Heart left ventricle (tissue), 16 donors: ENCODE data around the gene BLMH. TPM values are rescaled to one million over a fixed set of nuclear protein-coding genes. Genes with fewer than 3 reads are reported as not detected.
"Not testable (repeated sequence)": the region's sequence is repeated elsewhere in the genome, so short reads cannot be mapped to it uniquely, and the experiment has no call there.

Experiments used
- ATAC-seq, 4 donors: fragments of 200-7000 bp; cut with Tn5 transposase; one replicate each; pipeline ENCODE4 v1.9.1; 2020 to 2022; ENCODE audit warnings: moderate library complexity in 4 of 4, mild to moderate bottlenecking in 3 of 4, moderate number of reproducible peaks in 1 of 4
- DNase-seq, 5 donors: peaks; one replicate each; pipeline ENCODE4 v3.0.0-alpha.2; 2020
- H3K27ac ChIP-seq, 12 donors: fragments of 200-600 bp; sonication (generic) in 4 of 12; one replicate each; pipeline versions ENCODE4 v1.5.0 to v1.8.0; 2016 to 2022; ENCODE audit warnings: mild to moderate bottlenecking in 2 of 12
- H3K27me3 ChIP-seq, 9 donors: fragments of 200-600 bp; sonication (generic) in 2 of 9; one replicate each; pipeline versions ENCODE4 v1.5.1 to v1.8.0; 2016 to 2022; ENCODE audit warnings: mild to moderate bottlenecking in 3 of 9
- H3K36me3 ChIP-seq, 9 donors: fragments of 200-600 bp; sonication (generic) in 2 of 9; one replicate each; pipeline versions ENCODE4 v1.5.0 to v1.8.0; 2018 to 2022; ENCODE audit warnings: mild to moderate bottlenecking in 2 of 9
- H3K4me1 ChIP-seq, 12 donors: fragments of 200-600 bp; sonication (generic) in 4 of 12; one replicate each; pipeline versions ENCODE4 v1.5.0 to v1.8.0; 2016 to 2022; ENCODE audit warnings: mild to moderate bottlenecking in 3 of 12
- H3K4me3 ChIP-seq, 12 donors: fragments of 200-600 bp; sonication (generic) in 4 of 12; one replicate each; pipeline versions ENCODE4 v1.5.0 to v1.8.0; 2017 to 2022; ENCODE audit warnings: mild to moderate bottlenecking in 9 of 12, moderate library complexity in 4 of 12
- H3K9me3 ChIP-seq, 12 donors: fragments of 200-600 bp; sonication (generic) in 4 of 12; one replicate each; pipeline versions ENCODE4 v1.5.0 to v1.8.0; 2016 to 2022; ENCODE audit warnings: mild to moderate bottlenecking in 1 of 12
- POLR2A ChIP-seq, 2 donors: fragments of 450-650 bp; IDR thresholded peaks; one replicate each; pipeline ENCODE4 v1.6.1; 2017; ENCODE audit warnings: antibody characterized with exemption in 2 of 2, mild to moderate bottlenecking in 2 of 2, moderate library complexity in 2 of 2
- WGBS, 4 donors: extraction: QIAGEN DNeasy Blood & Tissue Kit in 2 of 4; methylation state at CpG; one replicate each; pipeline versions ENCODE4 v1.1.5 to v1.1.7; 2013 to 2018; 5-methylcytosine and 5-hydroxymethylcytosine counted together
- intact Hi-C, 10 donors: fragments of 100-400 bp; cut with DNase I; formaldehyde crosslinking; loops; one replicate each; pipeline versions ENCODE4 v1.11.1 to v1.14.2; 2022
- polyA plus RNA-seq, 2 donors: library from polyadenylated mRNA; stranded (reverse); fragments of 200-250 nt; gene quantifications; one replicate each; pipeline ENCODE4 v1.2.3, GENCODE V29; 2013
- total RNA-seq, 9 donors: library from RNA; depleted of rRNA in 2 of 9; stranded (reverse); fragments of >200 nt in 2 of 9; fragmentation: NEBNext Ultra II Directional in 3 of 9; extraction: Animal tissue kit (Norgen Biotek cat#: 25700) in 3 of 9; gene quantifications; one replicate each; pipeline versions ENCODE4 v1.1.0 to v1.2.4, GENCODE V29; 2016 to 2023
- TF ChIP-seq, protein P1 (sequence below), 12 donors: fragments of 200-600 bp; sonication (generic) in 4 of 12; IDR thresholded peaks; one replicate each; pipeline versions ENCODE4 v1.5.0 to v1.8.0; 2018 to 2022; ENCODE audit warnings: antibody characterized with exemption in 12 of 12, mild to moderate bottlenecking in 5 of 12
- donor health status: ischemic (EF 13 %, LVEDD 7.1; RV severe dilation, severe dysfunction).
- donor health status: healthy with polysubstance abuse.
- donor health status: DM: no; HTN: yes; CAD: no.
- donor health status: DM: no; HTN: no; CAD: no.
- donor health status: ischemic (EF 25% LVEDD 6.9; RV normal size, moderate dysfunction).
- donor health status: ischemic (EF 25% LVEDD 5.7; RV mildly dilated, moderate dysfunction).
- donor health status: healthy.
- donor health status: DM: yes; HTN: yes; CAD: no.
- donor health status: ischemic (EF 35%, LVEDD 5.7; RV mildly dilated, moderate dysfunction).
- donor health status: nonischemic (EF 11% LVEDD 7.7; RV severe dilation, severe dysfunction).
- donor health status: DM: yes; HTN: yes; CAD: no.
- donor health status: PGD.
- donor health status: ischemic (EF 29% LVEDD 5.4; RV normal size, mild dysfunction).
- donor health status: nonischemic (EF 23%, LVEDD 6.1; RV moderate dilation, normal function).

The BLMH gene
- total and polyA plus RNA-seq, 11 donors = 5.3 to 26.2 (median 15.4) TPM

DNA sequence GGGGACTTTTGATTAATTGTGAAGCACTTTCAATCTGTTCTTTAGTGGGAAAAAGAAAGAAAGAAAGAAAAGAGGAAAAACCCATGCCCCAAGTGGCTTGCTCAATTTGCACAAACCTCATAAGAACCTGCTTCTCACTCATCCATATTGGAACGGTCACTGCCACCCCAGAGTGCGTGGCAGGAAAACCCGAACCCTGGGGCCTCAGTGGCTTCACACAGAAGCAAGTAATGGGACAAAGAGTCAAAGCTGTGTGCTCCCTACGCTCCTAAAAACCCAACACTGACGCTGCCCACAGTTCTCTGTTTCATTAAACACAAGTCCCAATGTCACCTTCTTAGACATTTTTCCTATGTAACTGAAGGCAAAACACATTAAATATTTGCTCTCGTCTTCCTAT lies 57.4 kb downstream of the BLMH start:
- no peaks in the 10 kb centered on the region for H3K9me3 ChIP-seq
- 83 to 92% (median 88%) methylated on average over 6 of the region's 6 CpGs for WGBS, 4 donors
- DNase-seq = no peak
- H3K27me3 ChIP-seq = peaks cover 0 to 49% (median 22%) of the 10 kb centered on the region in 9 donors
- no peak overlapping the region for H3K27ac ChIP-seq
- ATAC-seq = no peak
- no peak overlapping the region for H3K4me3 ChIP-seq
- TF ChIP-seq, protein P1, sequence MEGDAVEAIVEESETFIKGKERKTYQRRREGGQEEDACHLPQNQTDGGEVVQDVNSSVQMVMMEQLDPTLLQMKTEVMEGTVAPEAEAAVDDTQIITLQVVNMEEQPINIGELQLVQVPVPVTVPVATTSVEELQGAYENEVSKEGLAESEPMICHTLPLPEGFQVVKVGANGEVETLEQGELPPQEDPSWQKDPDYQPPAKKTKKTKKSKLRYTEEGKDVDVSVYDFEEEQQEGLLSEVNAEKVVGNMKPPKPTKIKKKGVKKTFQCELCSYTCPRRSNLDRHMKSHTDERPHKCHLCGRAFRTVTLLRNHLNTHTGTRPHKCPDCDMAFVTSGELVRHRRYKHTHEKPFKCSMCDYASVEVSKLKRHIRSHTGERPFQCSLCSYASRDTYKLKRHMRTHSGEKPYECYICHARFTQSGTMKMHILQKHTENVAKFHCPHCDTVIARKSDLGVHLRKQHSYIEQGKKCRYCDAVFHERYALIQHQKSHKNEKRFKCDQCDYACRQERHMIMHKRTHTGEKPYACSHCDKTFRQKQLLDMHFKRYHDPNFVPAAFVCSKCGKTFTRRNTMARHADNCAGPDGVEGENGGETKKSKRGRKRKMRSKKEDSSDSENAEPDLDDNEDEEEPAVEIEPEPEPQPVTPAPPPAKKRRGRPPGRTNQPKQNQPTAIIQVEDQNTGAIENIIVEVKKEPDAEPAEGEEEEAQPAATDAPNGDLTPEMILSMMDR (IDR thresholded peaks at IDR 0.05) = no peak
- TF ChIP-seq POLR2A (IDR thresholded peaks at IDR 0.05) = no peak
- no peaks in the 10 kb centered on the region for H3K36me3 ChIP-seq
- intact Hi-C loops = no loop called here
- H3K4me1 ChIP-seq = peaks cover 0 to 29% (median 15%) of the 10 kb centered on the region in 12 donors

DNA sequence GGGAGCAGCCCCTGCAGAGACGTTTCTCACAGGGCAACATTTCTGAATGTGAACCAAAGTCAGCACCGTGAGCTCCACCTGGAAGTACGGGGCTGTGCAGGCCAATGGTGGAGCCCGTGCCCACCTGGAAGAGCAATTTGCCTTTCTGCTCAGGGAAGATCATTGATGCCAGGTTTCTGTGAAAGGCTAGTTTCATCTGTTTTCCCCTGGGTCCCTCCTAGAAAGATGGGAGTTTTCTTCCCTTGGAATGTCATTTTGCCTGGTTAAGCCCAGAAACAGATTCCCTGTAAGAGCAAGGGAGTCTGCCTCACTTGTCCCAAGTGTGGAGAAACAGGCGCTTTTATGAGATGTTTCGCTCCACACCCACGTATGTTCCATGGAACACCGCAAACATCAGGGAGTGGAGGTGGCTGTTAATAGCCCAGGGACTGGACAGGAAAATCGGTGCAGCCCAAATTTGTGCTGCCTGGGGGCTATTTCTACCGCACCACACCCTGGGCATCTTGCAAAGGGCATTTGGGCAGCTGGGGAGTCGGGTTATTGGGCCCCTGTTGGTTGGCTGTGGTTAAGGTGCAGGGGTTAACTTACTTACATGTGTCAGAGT lies 58.8 kb downstream of the BLMH start:
- no peak for DNase-seq
- Histone ChIP-seq H3K27me3 (peaks cover 0 to 39% (median 15%) of the 10 kb centered on the region in 9 donors), H3K36me3 (no peaks in the 10 kb centered on the region), H3K4me3 (no peak overlapping the region), H3K27ac (no peak overlapping the region), H3K9me3 (no peaks in the 10 kb centered on the region), H3K4me1 (peaks cover 0 to 29% (median 14%) of the 10 kb centered on the region in 12 donors)
- TF ChIP-seq, protein P1 (IDR thresholded peaks at IDR 0.05) = no peak
- no peak for TF ChIP-seq POLR2A (IDR thresholded peaks at IDR 0.05)
- WGBS, 4 donors = 80 to 84% (median 83%) methylated on average over 11 of the region's 11 CpGs
- intact Hi-C loops = no loop called here
- no peak for ATAC-seq

DNA sequence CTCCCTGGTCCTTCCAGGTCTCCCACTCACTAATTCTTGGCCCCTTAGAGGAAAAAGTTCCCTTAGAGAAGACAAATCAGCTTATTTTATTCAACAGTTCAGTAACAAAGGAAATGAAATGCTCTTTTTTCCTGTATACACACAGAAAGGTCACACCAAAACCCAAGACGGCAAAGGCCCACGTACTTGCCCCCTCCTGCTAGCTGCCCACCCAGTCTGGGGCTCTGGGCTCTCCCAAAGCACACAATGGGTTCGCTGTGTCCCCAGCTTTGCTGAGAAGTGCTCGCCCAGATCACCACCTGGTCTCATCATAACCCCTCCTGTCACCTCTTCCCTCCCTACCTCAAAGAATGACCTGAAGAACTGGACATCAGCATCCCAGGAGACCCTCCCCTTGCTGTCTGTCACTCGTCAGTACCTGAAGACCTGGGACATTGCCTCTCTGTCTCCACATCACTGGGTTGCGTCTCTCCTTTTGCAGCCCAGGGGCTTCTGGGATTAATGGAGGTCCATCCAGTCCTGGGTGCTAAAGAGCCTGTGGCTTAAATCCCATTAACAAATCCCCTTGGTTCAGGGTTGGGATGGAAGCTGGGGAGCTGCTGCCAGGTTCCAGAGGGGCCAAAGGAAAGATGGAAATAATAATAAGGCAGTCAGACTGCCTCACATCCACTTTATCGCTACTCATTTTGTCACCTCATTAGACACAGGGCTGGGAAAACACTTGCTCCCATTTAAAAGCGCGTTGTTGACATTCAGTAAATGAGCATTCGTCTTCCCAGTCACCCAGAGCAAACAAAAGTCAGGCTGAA lies 59.5 kb downstream of the BLMH start:
- ATAC-seq = no peak
- WGBS, 4 donors = 82 to 86% (median 83%) methylated on average over 10 of the region's 10 CpGs
- no peak overlapping the region for H3K4me3 ChIP-seq
- TF ChIP-seq, protein P1 (IDR thresholded peaks at IDR 0.05) = no peak
- no peak for TF ChIP-seq POLR2A (IDR thresholded peaks at IDR 0.05)
- H3K9me3 ChIP-seq = no peaks in the 10 kb centered on the region
- H3K4me1 ChIP-seq = peaks cover 0 to 23% (median 12%) of the 10 kb centered on the region in 12 donors
- H3K27me3 ChIP-seq = peaks cover 0 to 32% (median 13%) of the 10 kb centered on the region in 9 donors
- no peaks in the 10 kb centered on the region for H3K36me3 ChIP-seq
- no peak for DNase-seq
- intact Hi-C loops = no loop called here
- H3K27ac ChIP-seq = no peak overlapping the region

DNA sequence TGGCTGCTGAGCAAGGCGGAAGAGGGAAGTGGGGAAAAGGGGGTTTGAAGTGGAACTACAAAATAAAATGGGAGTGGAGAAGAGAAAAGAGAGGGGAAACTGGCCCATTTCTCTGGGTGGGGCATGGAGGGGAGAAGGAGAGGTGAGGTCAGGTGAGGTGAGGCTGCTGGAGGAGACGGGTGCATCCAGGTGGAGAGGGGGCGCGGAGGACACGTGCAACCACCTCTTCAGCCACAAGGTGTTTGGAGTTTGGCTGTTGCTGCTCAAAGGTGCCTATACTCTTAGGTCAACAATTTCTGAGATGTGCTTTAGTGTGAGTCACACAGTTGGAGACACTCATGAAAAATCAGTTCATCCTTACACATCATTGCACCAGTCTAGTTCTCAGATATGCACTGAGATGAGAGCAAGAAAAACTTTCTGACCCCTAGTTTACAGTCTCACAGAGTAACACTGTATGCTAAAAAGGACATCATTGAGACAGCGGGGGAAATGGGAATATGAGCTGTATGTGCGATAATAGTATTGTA lies 61.1 kb downstream of the BLMH start:
- Histone ChIP-seq H3K36me3 (no peaks in the 10 kb centered on the region), H3K9me3 (no peaks in the 10 kb centered on the region), H3K27me3 (peaks cover 0 to 22% (median 5%) of the 10 kb centered on the region in 9 donors), H3K27ac (peak overlapping the region in 1 of 12 donors; percentile 24), H3K4me3 (no peak overlapping the region), H3K4me1 (peaks cover 0 to 9% (median 5%) of the 10 kb centered on the region in 12 donors)
- intact Hi-C loops = no loop called here
- ATAC-seq = no peak
- DNase-seq = no peak
- TF ChIP-seq, protein P1 (IDR thresholded peaks at IDR 0.05) = no peak
- TF ChIP-seq POLR2A (IDR thresholded peaks at IDR 0.05) = no peak
- WGBS, 4 donors = 86 to 94% (median 90%) methylated on average over 7 of the region's 7 CpGs

DNA sequence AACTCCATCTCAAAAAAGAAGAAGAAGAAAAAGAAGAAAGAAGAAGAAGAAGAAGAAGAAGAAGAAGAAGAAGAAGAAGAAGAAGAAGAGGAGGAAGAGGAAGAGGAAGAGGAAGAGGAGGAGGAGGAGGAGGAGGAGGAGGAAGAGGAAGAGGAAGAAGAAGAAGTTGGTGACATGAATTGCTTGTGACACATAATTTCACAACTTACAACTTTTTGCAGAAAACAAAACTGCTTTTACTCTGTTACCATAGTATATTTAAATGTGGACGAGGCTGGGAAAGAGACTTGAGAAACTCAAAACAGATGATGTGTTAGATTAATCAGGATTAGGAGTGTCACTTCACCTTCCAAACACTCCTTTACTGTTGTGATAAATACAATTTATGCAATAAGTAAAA lies 61.7 kb downstream of the BLMH start:
- H3K9me3 ChIP-seq, DNase-seq, intact Hi-C loops, H3K4me1 ChIP-seq, H3K27ac ChIP-seq, H3K4me3 ChIP-seq, ATAC-seq, H3K36me3 ChIP-seq: not testable (repeated sequence)
- 67 to 85% (median 75%) methylated on average over 1 of the region's 1 CpG for WGBS, 4 donors
- H3K27me3 ChIP-seq = peaks cover 0 to 15% (median 0%) of the 10 kb centered on the region in 9 donors
